HepG2 (cell line): ENCODE data around the gene SLX9. TPM values are rescaled to one million over a fixed set of nuclear protein-coding genes. Genes with fewer than 3 reads are reported as not detected.
A peak's percentile ranks its signal among the peaks of the same experiment; 100 is the strongest.

Experiments used
- CSRNP1 ChIP-seq: sonication (generic); formaldehyde crosslinking; IDR thresholded peaks from 2 replicates; pipeline ENCODE4 v1.8.1; 2023; ENCODE audit warnings: mild to moderate bottlenecking, missing genetic modification reagents
- DPF2 ChIP-seq: sonication (generic); formaldehyde crosslinking; IDR thresholded peaks from 2 replicates; pipeline ENCODE4 v1.4.0; 2020; ENCODE audit warnings: mild to moderate bottlenecking, low read depth, missing genetic modification reagents, borderline replicate concordance
- MAF1 ChIP-seq: sonication (generic); formaldehyde crosslinking; IDR thresholded peaks from 2 replicates; pipeline ENCODE4 v1.5.0; 2020; ENCODE audit warnings: missing genetic modification reagents, borderline replicate concordance
- RBFOX2 ChIP-seq: fragments of 200-400 bp; formaldehyde crosslinking; IDR thresholded peaks from 2 replicates; pipeline ENCODE4 v1.6.1; 2017; ENCODE audit warnings: low read depth, mild to moderate bottlenecking, low read length
- SALL1 ChIP-seq: sonication (generic); formaldehyde crosslinking; IDR thresholded peaks from 2 replicates; pipeline ENCODE4 v1.8.0; 2022; ENCODE audit warnings: mild to moderate bottlenecking, missing genetic modification reagents
- YEATS2 ChIP-seq: sonication (generic); formaldehyde crosslinking; IDR thresholded peaks from 2 replicates; pipeline ENCODE4 v1.4.0; 2020; ENCODE audit warnings: missing genetic modification reagents, borderline replicate concordance
- ZBTB10 ChIP-seq: sonication (generic); formaldehyde crosslinking; IDR thresholded peaks from 2 replicates; pipeline ENCODE4 v1.4.0; 2020; ENCODE audit warnings: missing genetic modification reagents, borderline replicate concordance
- ZFP36L2 ChIP-seq: sonication (generic); formaldehyde crosslinking; IDR thresholded peaks from 2 replicates; pipeline ENCODE4 v1.4.0; 2020; ENCODE audit warnings: missing genetic modification reagents
- ZNF282 ChIP-seq: fragments of 450-650 bp; IDR thresholded peaks from 2 replicates; pipeline ENCODE4 v1.6.1; 2018; ENCODE audit not compliant: partially characterized antibody
- ZNF329 ChIP-seq: sonication (generic); formaldehyde crosslinking; IDR thresholded peaks from 2 replicates; pipeline ENCODE4 v1.9.0; 2021; ENCODE audit warnings: low read depth, mild to moderate bottlenecking, missing genetic modification reagents
- ZNF567 ChIP-seq: sonication (generic); formaldehyde crosslinking; IDR thresholded peaks from 2 replicates; pipeline ENCODE4 v1.8.1; 2023; ENCODE audit warnings: mild to moderate bottlenecking, missing genetic modification reagents, borderline replicate concordance
- ZNF709 ChIP-seq: sonication (generic); formaldehyde crosslinking; IDR thresholded peaks from 2 replicates; pipeline ENCODE4 v1.5.0; 2020; ENCODE audit warnings: mild to moderate bottlenecking, missing genetic modification reagents
- polyA plus RNA-seq, 8 experiments: library from polyadenylated mRNA; depleted of rRNA in 3 of 8; stranded (reverse) in 7 of 8; unstranded in 1 of 8; fragments of >200 nt; fragmentation: Illumina TruSeq in 4 of 8; extraction: Trizol in 4 of 8; gene quantifications; 2 replicates each; pipeline versions ENCODE4 v1.2.1 to v1.2.3, GENCODE V29; 2011 to 2016; ENCODE audit warnings: low read depth in 4 of 8, missing spikeins in 1 of 8, mixed read lengths in 1 of 8; ENCODE audit not compliant: insufficient read depth in 1 of 8
- total RNA-seq, 5 experiments: library from RNA; depleted of rRNA; stranded (reverse); fragments of >200 nt; fragmentation: Illumina TruSeq; extraction: Trizol; gene quantifications; 2 replicates each; pipeline ENCODE4 v1.2.3, GENCODE V29; 2016; ENCODE audit warnings: low read depth in 1 of 5
- TF ChIP-seq, protein P1 (sequence below), 2 experiments: fragments of 450-650 bp in 1 of 2; sonication (generic) in 1 of 2; formaldehyde crosslinking in 1 of 2; IDR thresholded peaks; 2 replicates each; pipeline versions ENCODE4 v1.6.1 to v1.8.0; 2016 to 2022; ENCODE audit warnings: antibody characterized with exemption in 1 of 2, mild to moderate bottlenecking in 1 of 2, missing genetic modification reagents in 1 of 2
- TF ChIP-seq, protein P2 (sequence below): sonication (generic); formaldehyde crosslinking; IDR thresholded peaks from 2 replicates; pipeline ENCODE4 v1.5.0; 2020; ENCODE audit warnings: missing genetic modification reagents

The SLX9 gene
- total and polyA plus RNA-seq, 2 of the 13 experiments (the other 11 are each of a cell fraction or from before 2014, with no cell fraction given) = 21.0 to 47.1 TPM

DNA sequence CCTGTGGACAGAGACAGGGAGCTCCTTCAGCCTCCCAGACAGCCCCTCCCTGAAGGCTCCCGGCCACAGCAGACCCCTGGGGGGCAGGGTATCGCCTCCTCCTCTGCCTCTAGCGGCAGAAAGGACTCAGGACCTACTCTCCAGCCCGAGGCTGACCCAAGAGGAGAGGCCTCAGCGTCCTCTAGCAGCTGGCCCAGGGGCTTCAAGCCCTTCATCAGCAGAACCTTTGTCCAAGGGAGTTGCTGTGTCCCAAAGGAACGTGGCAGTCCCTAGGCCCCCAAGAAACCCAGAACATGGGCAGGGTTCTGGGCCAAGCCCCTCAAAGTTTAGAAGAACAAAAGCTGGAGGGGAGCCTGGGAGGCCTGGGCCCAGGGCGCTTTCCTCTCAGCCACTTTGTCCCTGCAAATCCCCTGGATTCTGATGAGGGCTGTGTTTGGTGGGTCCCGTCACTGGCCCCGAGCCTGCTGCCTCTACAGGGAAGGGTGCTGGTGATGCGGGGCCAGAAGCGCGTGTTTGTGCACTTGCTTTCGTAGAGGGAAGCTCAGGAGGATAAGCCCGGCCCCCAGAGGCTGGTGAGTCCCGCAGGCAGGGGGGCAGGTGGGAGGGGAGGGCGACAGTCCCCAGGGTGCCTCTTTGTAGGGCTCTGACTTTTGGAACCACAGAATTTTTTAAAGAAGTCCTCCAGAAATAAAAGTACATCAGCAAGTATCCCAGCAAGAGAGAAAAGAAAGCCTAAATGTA is 32.4 kb upstream of the SLX9 start (continued):
- TF ChIP-seq ZNF567 (CRISPR knock-in tag) (no peak), SALL1 (CRISPR knock-in tag) (peak; percentile 14; the same call in 1 of the 2 replicates), ZNF329 (CRISPR knock-in tag) (no peak), RBFOX2 (no peak), YEATS2 (CRISPR knock-in tag) (no peak), ZBTB10 (CRISPR knock-in tag) (no peak), ZNF709 (CRISPR knock-in tag) (no peak), ZFP36L2 (no peak), MAF1 (CRISPR knock-in tag) (no peak), CSRNP1 (CRISPR knock-in tag) (no peak), ZNF282 (no peak), DPF2 (CRISPR knock-in tag) (no peak)
- TF ChIP-seq, protein P1, sequence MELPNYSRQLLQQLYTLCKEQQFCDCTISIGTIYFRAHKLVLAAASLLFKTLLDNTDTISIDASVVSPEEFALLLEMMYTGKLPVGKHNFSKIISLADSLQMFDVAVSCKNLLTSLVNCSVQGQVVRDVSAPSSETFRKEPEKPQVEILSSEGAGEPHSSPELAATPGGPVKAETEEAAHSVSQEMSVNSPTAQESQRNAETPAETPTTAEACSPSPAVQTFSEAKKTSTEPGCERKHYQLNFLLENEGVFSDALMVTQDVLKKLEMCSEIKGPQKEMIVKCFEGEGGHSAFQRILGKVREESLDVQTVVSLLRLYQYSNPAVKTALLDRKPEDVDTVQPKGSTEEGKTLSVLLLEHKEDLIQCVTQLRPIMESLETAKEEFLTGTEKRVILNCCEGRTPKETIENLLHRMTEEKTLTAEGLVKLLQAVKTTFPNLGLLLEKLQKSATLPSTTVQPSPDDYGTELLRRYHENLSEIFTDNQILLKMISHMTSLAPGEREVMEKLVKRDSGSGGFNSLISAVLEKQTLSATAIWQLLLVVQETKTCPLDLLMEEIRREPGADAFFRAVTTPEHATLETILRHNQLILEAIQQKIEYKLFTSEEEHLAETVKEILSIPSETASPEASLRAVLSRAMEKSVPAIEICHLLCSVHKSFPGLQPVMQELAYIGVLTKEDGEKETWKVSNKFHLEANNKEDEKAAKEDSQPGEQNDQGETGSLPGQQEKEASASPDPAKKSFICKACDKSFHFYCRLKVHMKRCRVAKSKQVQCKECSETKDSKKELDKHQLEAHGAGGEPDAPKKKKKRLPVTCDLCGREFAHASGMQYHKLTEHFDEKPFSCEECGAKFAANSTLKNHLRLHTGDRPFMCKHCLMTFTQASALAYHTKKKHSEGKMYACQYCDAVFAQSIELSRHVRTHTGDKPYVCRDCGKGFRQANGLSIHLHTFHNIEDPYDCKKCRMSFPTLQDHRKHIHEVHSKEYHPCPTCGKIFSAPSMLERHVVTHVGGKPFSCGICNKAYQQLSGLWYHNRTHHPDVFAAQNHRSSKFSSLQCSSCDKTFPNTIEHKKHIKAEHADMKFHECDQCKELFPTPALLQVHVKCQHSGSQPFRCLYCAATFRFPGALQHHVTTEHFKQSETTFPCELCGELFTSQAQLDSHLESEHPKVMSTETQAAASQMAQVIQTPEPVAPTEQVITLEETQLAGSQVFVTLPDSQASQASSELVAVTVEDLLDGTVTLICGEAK (IDR thresholded peaks at IDR 0.05) = no peak
- TF ChIP-seq, protein P1 (CRISPR knock-in tag; IDR thresholded peaks at IDR 0.05) = no peak
- TF ChIP-seq, protein P2, sequence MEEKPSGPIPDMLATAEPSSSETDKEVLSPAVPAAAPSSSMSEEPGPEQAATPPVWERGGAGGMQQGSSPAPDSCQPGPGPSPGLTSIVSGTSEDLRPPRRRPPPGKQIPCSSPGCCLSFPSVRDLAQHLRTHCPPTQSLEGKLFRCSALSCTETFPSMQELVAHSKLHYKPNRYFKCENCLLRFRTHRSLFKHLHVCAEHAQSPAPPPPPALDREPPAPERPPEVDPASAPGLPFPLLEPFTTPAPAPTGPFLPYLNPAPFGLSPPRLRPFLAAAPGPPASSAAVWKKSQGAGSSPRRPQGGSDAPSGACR = no peak
